Measurements from ENCODE around the gene ARHGEF37. TPM values are rescaled to one million over a fixed set of nuclear protein-coding genes. Genes with fewer than 3 reads are reported as not detected.
A peak's percentile ranks its signal among the peaks of the same experiment; 100 is the strongest.
"Not testable (repeated sequence)": the region's sequence is repeated elsewhere in the genome, so short reads cannot be mapped to it uniquely, and the experiment has no call there.

ARHGEF37 gene
- total RNA-seq, 3 donors from 2014 or later = 5.3 to 54.4 (median 29.2) TPM

- TF ChIP-seq POLR2AphosphoS5 (IDR thresholded peaks at IDR 0.05) (no peak), POLR2A (IDR thresholded peaks at IDR 0.05) (no peak), CTCF (IDR thresholded peaks at IDR 0.05) (no peak)
- Histone ChIP-seq H3K9me3 (no peaks in the 10 kb centered on the region), H3K27ac (peak overlapping the region; percentile 42 to 59), H3K4me1 (no peaks in the 10 kb centered on the region), H3K36me3 (no peaks in the 10 kb centered on the region), H3K4me3 (no peak overlapping the region), H3K27me3 (no peaks in the 10 kb centered on the region)
- no peak for DNase-seq (ENCODE audit: low spot score in 2 of 2)
- intact Hi-C loops (cut with DNase I; ENCODE audit: low total_unique reads) = no loop called here
Observed at GRCh38 chr5:149596712-149597111, 15.4 kb downstream of the ARHGEF37 start.

GRCh38 chr5:149597618-149598017 lies 16.3 kb downstream of the ARHGEF37 start:
- Histone ChIP-seq H3K4me1 (no peaks in the 10 kb centered on the region), H3K27me3 (no peaks in the 10 kb centered on the region), H3K27ac (peak overlapping the region in 1 of 2 donors; percentile 25), H3K9me3 (no peaks in the 10 kb centered on the region), H3K4me3 (no peak overlapping the region), H3K36me3 (no peaks in the 10 kb centered on the region)
- no peak for TF ChIP-seq POLR2AphosphoS5 (IDR thresholded peaks at IDR 0.05)
- no peak for TF ChIP-seq CTCF (IDR thresholded peaks at IDR 0.05)
- no peak for TF ChIP-seq POLR2A (IDR thresholded peaks at IDR 0.05)
- no peak for DNase-seq (ENCODE audit: low spot score in 2 of 2)
- intact Hi-C loops (cut with DNase I; ENCODE audit: low total_unique reads) = no loop called here

- H3K36me3 ChIP-seq; DNase-seq (ENCODE audit: low spot score in 2 of 2); H3K4me1 ChIP-seq; H3K9me3 ChIP-seq; H3K27me3 ChIP-seq; H3K27ac ChIP-seq; H3K4me3 ChIP-seq; intact Hi-C loops (cut with DNase I; ENCODE audit: low total_unique reads): not testable (repeated sequence)
Observed at GRCh38 chr5:149598234-149598633, 16.9 kb downstream of the ARHGEF37 start.

GRCh38 chr5:149598966-149599365 lies 17.7 kb downstream of the ARHGEF37 start:
- Histone ChIP-seq H3K27ac (no peak overlapping the region), H3K9me3 (no peaks in the 10 kb centered on the region), H3K36me3 (no peaks in the 10 kb centered on the region), H3K27me3 (no peaks in the 10 kb centered on the region), H3K4me3 (no peak overlapping the region), H3K4me1 (no peaks in the 10 kb centered on the region)
- TF ChIP-seq CTCF (IDR thresholded peaks at IDR 0.05) (no peak), POLR2A (IDR thresholded peaks at IDR 0.05) (no peak), POLR2AphosphoS5 (IDR thresholded peaks at IDR 0.05) (no peak)
- no peak for DNase-seq (ENCODE audit: low spot score in 2 of 2)
- intact Hi-C loops (cut with DNase I; ENCODE audit: low total_unique reads) = no loop called here

- no peak overlapping the region for H3K4me3 ChIP-seq
- TF ChIP-seq POLR2AphosphoS5 (IDR thresholded peaks at IDR 0.05) (no peak), POLR2A (IDR thresholded peaks at IDR 0.05) (no peak), CTCF (IDR thresholded peaks at IDR 0.05) (no peak)
- H3K27ac ChIP-seq = no peak overlapping the region
- no peaks in the 10 kb centered on the region for H3K27me3 ChIP-seq
- H3K9me3 ChIP-seq = no peaks in the 10 kb centered on the region
- no peak for DNase-seq (ENCODE audit: low spot score in 2 of 2)
- no peaks in the 10 kb centered on the region for H3K36me3 ChIP-seq
- intact Hi-C loops (cut with DNase I; ENCODE audit: low total_unique reads) = no loop called here
- H3K4me1 ChIP-seq = no peaks in the 10 kb centered on the region
Observed at GRCh38 chr5:149599375-149599774, 18.1 kb downstream of the ARHGEF37 start.

GRCh38 chr5:149600932-149601331 lies 19.6 kb downstream of the ARHGEF37 start:
- H3K9me3 ChIP-seq = no peaks in the 10 kb centered on the region
- intact Hi-C loops (cut with DNase I; ENCODE audit: low total_unique reads) = no loop called here
- no peak for DNase-seq (ENCODE audit: low spot score in 2 of 2)
- H3K27ac ChIP-seq = no peak overlapping the region
- H3K4me3 ChIP-seq = no peak overlapping the region
- H3K36me3 ChIP-seq = no peaks in the 10 kb centered on the region
- TF ChIP-seq CTCF (IDR thresholded peaks at IDR 0.05) (no peak), POLR2A (IDR thresholded peaks at IDR 0.05) (no peak), POLR2AphosphoS5 (IDR thresholded peaks at IDR 0.05) (no peak)
- no peaks in the 10 kb centered on the region for H3K4me1 ChIP-seq
- no peaks in the 10 kb centered on the region for H3K27me3 ChIP-seq

Data from breast epithelium (tissue), 4 donors.